ENCODE results near the gene EFEMP1. TPM values are rescaled to one million over a fixed set of nuclear protein-coding genes. Genes with fewer than 3 reads are reported as not detected.

EFEMP1 gene
- polyA plus RNA-seq, 3 donors = not detected

- peaks cover 0 to 7% (median 2%) of the 10 kb centered on the region in 3 donors for H3K27me3 Mint-ChIP-seq (ENCODE audit: low read depth in 3 of 3)
- peaks cover 0 to 2% (median 0%) of the 10 kb centered on the region in 7 donors for H3K9me3 Mint-ChIP-seq
- no CpG with 5 or more reads among the region's 2 CpGs for whole genome bisulfite sequencing (ENCODE audit: insufficient coverage)
- intact Hi-C loops (cut with micrococcal nuclease) = no loop called here
- no peak for TF ChIP-seq CTCF (IDR thresholded peaks at IDR 0.05)
- no peak overlapping the region for H3K4me3 Mint-ChIP-seq
- no peaks in the 10 kb centered on the region for H3K4me1 Mint-ChIP-seq
- no peak overlapping the region for H3K4me3 ChIP-seq (replicated peaks in 1 of 3; ENCODE audit: low read depth in 2 of 3, low read length in 3 of 3)
- H3K27ac ChIP-seq (ENCODE audit: low read depth in 1 of 2, low read length in 2 of 2) = no peak overlapping the region
- H3K36me3 Mint-ChIP-seq = no peaks in the 10 kb centered on the region
- no peaks in the 10 kb centered on the region for H3K36me3 ChIP-seq (replicated peaks in 1 of 2; ENCODE audit: control insufficient read depth in 1 of 2, insufficient read depth in 2 of 2, low read length in 2 of 2)
- no peak for DNase-seq
- H2AFZ ChIP-seq (ENCODE audit: insufficient read depth, low read depth, low read length, poor library complexity, severe bottlenecking) = no peak overlapping the region
- no peaks in the 10 kb centered on the region for H3K9me3 ChIP-seq (replicated peaks in 1 of 2; ENCODE audit: control insufficient read depth in 1 of 2, insufficient read depth in 1 of 2, low read length in 2 of 2)
- no peak overlapping the region for H3K9ac ChIP-seq (ENCODE audit: insufficient read depth, low read length, poor library complexity, severe bottlenecking)
- peaks cover 0 to 1% of the 10 kb centered on the region in 2 donors for H3K27me3 ChIP-seq (ENCODE audit: control insufficient read depth in 2 of 2, insufficient read depth in 2 of 2, low read length in 2 of 2)
- H3K79me2 ChIP-seq (ENCODE audit: insufficient read depth, low read length) = no peaks in the 10 kb centered on the region
- no peak overlapping the region for H3K4me2 ChIP-seq (replicated peaks; ENCODE audit: extremely low read depth, low read length, poor library complexity, severe bottlenecking)
- no peak overlapping the region for H3K27ac Mint-ChIP-seq
- no peaks in the 10 kb centered on the region for H3K4me1 ChIP-seq (ENCODE audit: control insufficient read depth in 1 of 2, insufficient read depth in 2 of 2, low read length in 2 of 2)
- H4K20me1 ChIP-seq (ENCODE audit: insufficient read depth, low read length) = no peaks in the 10 kb centered on the region
Measured at GRCh38 chr2:55934337-55934736, 10.8 kb upstream of the EFEMP1 start.

- Histone ChIP-seq H3K9me3 (replicated peaks in 1 of 2; ENCODE audit: control insufficient read depth in 1 of 2, insufficient read depth in 1 of 2, low read length in 2 of 2) (no peaks in the 10 kb centered on the region), H3K4me3 (replicated peaks in 1 of 3; ENCODE audit: low read depth in 2 of 3, low read length in 3 of 3) (no peak overlapping the region), H3K4me2 (replicated peaks; ENCODE audit: extremely low read depth, low read length, poor library complexity, severe bottlenecking) (no peak overlapping the region), H3K79me2 (ENCODE audit: insufficient read depth, low read length) (no peaks in the 10 kb centered on the region), H3K27me3 (ENCODE audit: control insufficient read depth in 2 of 2, insufficient read depth in 2 of 2, low read length in 2 of 2) (peaks cover 0 to 2% of the 10 kb centered on the region in 2 donors), H3K27ac (ENCODE audit: low read depth in 1 of 2, low read length in 2 of 2) (no peak overlapping the region), H4K20me1 (ENCODE audit: insufficient read depth, low read length) (no peaks in the 10 kb centered on the region), H3K36me3 (replicated peaks in 1 of 2; ENCODE audit: control insufficient read depth in 1 of 2, insufficient read depth in 2 of 2, low read length in 2 of 2) (no peaks in the 10 kb centered on the region), H3K4me1 (ENCODE audit: control insufficient read depth in 1 of 2, insufficient read depth in 2 of 2, low read length in 2 of 2) (no peaks in the 10 kb centered on the region), H3K9ac (ENCODE audit: insufficient read depth, low read length, poor library complexity, severe bottlenecking) (no peak overlapping the region), H2AFZ (ENCODE audit: insufficient read depth, low read depth, low read length, poor library complexity, severe bottlenecking) (no peak overlapping the region)
- H3K36me3 Mint-ChIP-seq = no peaks in the 10 kb centered on the region
- no peak overlapping the region for H3K4me3 Mint-ChIP-seq
- peaks cover 0 to 3% (median 0%) of the 10 kb centered on the region in 7 donors for H3K9me3 Mint-ChIP-seq
- no CpG with 5 or more reads among the region's 3 CpGs for WGBS (ENCODE audit: insufficient coverage)
- DNase-seq = no peak
- H3K4me1 Mint-ChIP-seq = no peaks in the 10 kb centered on the region
- intact Hi-C loops (cut with micrococcal nuclease) = no loop called here
- TF ChIP-seq CTCF (IDR thresholded peaks at IDR 0.05) = no peak
- H3K27me3 Mint-ChIP-seq (ENCODE audit: low read depth in 3 of 3) = peaks cover 0 to 8% (median 2%) of the 10 kb centered on the region in 3 donors
- H3K27ac Mint-ChIP-seq = no peak overlapping the region
Measured at GRCh38 chr2:55932843-55933242, 9.3 kb upstream of the EFEMP1 start.

Measured in CD14-positive monocyte (primary cell).